Aorta (tissue), 5 donors: Measurements from ENCODE around the gene OR51Q1. TPM values are rescaled to one million over a fixed set of nuclear protein-coding genes. Genes with fewer than 3 reads are reported as not detected.

Source experiments
- ATAC-seq: fragments of 200-7000 bp; cut with Tn5 transposase; one replicate; pipeline ENCODE4 v1.9.1; 2022; ENCODE audit warnings: moderate library complexity; ENCODE audit not compliant: low FRiP score
- DNase-seq, 2 donors: peaks; one replicate each; pipeline ENCODE4 v3.0.0-alpha.2; 2020
- H3K27ac ChIP-seq, 2 donors: one replicate each; pipeline ENCODE4 v1.5.1; 2013; ENCODE audit warnings: low read length in 2 of 2, mild to moderate bottlenecking in 2 of 2, moderate library complexity in 2 of 2, control low read depth in 1 of 2, inconsistent platforms in 1 of 2, low read depth in 1 of 2
- H3K27me3 ChIP-seq, 2 donors: one replicate each; pipeline ENCODE4 v1.6.1; 2013; ENCODE audit warnings: control low read depth in 1 of 2, low read length in 1 of 2, mild to moderate bottlenecking in 1 of 2, moderate library complexity in 1 of 2; ENCODE audit not compliant: insufficient read depth in 2 of 2, control insufficient read depth in 1 of 2
- H3K36me3 ChIP-seq, 2 donors: one replicate each; pipeline ENCODE4 v1.6.1; 2013; ENCODE audit warnings: control low read depth in 1 of 2, low read length in 1 of 2, mild to moderate bottlenecking in 1 of 2; ENCODE audit not compliant: insufficient read depth in 2 of 2, control insufficient read depth in 1 of 2
- H3K4me1 ChIP-seq, 2 donors: one replicate each; pipeline ENCODE4 v1.6.1; 2013; ENCODE audit warnings: low read length in 2 of 2, control low read depth in 1 of 2, mild to moderate bottlenecking in 1 of 2, moderate library complexity in 1 of 2; ENCODE audit not compliant: insufficient read depth in 2 of 2, control insufficient read depth in 1 of 2
- H3K4me3 ChIP-seq, 2 donors: one replicate each; pipeline ENCODE4 v1.5.1; 2013; ENCODE audit warnings: low read length in 2 of 2, control low read depth in 1 of 2, mild to moderate bottlenecking in 1 of 2
- H3K9me3 ChIP-seq: one replicate; pipeline ENCODE4 v1.6.1; 2013; ENCODE audit warnings: mild to moderate bottlenecking, low read length; ENCODE audit not compliant: control insufficient read depth
- WGBS, 2 donors: extraction: QIAGEN DNeasy Blood & Tissue Kit; methylation state at CpG; one replicate each; pipeline ENCODE4 v1.1.7; 2013; 5-methylcytosine and 5-hydroxymethylcytosine counted together
- intact Hi-C, 2 donors: fragments of 100-400 bp; cut with DNase I; formaldehyde crosslinking; loops; one replicate each; pipeline versions ENCODE4 v1.14.2 to v1.15.0; 2022
- polyA plus RNA-seq, 2 donors: library from polyadenylated mRNA; stranded (reverse); fragments of 200-250 nt; gene quantifications; one replicate each; pipeline ENCODE4 v1.2.3, GENCODE V29; 2013
- total RNA-seq, 2 donors: library from RNA; stranded (reverse); fragmentation: NEBNext Ultra II Directional; extraction: Animal tissue kit (Norgen Biotek cat#: 25700); gene quantifications; one replicate each; pipeline ENCODE4 v1.2.1, GENCODE V29; 2021
- donor health status: healthy with polysubstance abuse.
- donor health status: Bipolar disorder and iron deficiency.
- donor health status: DM: no; HTN: no; CAD: no.
- donor health status: DM: no; HTN: no; CAD: no.
- donor health status: DM: yes; HTN: yes; CAD: no.

OR51Q1 gene
- total and polyA plus RNA-seq, 4 donors, result 1.4 TPM; not detected in 3

DNA sequence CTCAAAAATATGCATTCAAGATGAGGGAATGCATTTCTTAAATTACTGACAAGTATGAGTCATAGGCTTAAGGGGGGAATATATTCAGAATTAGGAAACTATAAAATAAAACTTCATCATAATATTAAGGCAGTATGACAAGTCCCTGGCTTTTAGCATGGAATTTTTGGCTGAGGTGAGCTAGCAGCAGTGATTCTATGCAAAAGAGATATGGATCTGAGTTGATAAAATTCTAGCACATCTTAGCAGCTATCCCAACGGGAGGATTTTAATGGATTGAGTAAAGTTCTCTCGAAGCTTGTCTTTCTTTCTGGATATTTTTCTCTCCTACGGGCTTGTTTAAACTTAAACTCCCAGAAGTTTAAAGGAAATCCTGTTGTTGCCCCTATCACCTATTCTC is 1.2 kb downstream of the OR51Q1 start:
- DNase-seq (no peak), ATAC-seq (no peak)
- WGBS, 2 donors, result 38 to 65% methylated on average over 3 of the region's 3 CpGs
- intact Hi-C loops, result no loop called here
- Histone ChIP-seq H3K4me1 (no peaks in the 10 kb centered on the region), H3K27ac (no peak overlapping the region), H3K36me3 (no peaks in the 10 kb centered on the region), H3K27me3 (no peaks in the 10 kb centered on the region), H3K4me3 (no peak overlapping the region), H3K9me3 (no peaks in the 10 kb centered on the region)

DNA sequence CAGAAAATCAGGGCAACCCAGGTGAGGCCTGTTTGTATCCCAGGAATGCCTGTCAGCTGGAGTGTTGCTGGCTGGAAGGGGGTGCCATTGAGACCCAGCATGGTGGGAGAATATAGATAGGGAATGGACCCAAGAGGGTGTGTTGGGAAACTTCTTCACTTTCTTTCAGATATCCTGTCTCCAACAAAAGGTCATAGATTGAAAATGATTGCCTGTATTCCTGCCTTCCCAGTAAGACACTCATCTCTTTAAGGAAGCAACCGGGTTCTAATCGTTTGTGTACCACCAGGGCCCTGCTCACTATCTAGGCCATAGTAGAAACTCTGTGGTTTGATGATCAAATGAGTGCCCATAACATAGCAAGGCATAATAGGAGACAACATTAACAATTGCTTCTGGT is 19.5 kb downstream of the OR51Q1 start, which contains the start of gene OR51I1:
TSS of gene OR51I1 (minus strand) at position 101 of the 400 bp plus-strand sequence. CDS start at position 101, 0 bp downstream.
- no peaks in the 10 kb centered on the region for H3K36me3 ChIP-seq
- H3K27ac ChIP-seq, result no peak within 1 kb of the TSS
- DNase-seq (no peak), ATAC-seq (no peak)
- peaks cover 0 to 2% of the 10 kb centered on the region in 2 donors for H3K27me3 ChIP-seq
- no peaks in the 10 kb centered on the region for H3K4me1 ChIP-seq
- whole genome bisulfite sequencing, 2 donors, result 33 to 36% methylated on average over 2 of the region's 2 CpGs
- H3K4me3 ChIP-seq, result no peak within 1 kb of the TSS
- no peaks in the 10 kb centered on the region for H3K9me3 ChIP-seq
- intact Hi-C loops, result no loop called here

DNA sequence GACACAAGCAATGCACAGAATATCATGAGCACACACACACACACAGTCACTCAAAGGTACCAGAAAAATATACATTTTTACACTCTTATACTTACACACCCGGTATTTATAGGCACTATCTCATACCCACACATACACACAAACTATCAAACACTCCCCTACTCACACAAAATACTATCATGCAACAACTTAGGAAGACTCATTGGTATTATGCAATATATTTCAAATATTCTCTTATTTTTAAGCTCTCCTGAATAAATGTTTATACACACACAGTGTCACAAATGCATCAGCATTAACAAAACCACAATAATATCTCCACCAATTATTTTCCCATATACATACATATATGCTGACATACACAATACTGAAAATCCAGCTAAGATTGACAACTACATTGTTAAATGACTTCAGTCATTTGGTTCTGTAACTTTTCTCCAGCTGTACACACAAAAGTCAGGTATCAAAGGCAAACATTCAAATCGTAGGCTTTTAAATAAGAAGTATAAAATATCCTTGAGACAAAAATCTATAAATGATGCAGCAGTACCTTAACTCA is 22.0 kb downstream of the OR51Q1 start:
- 30 to 57% methylated on average over 2 of the region's 2 CpGs for WGBS, 2 donors
- H3K4me3 ChIP-seq, result no peak overlapping the region
- H3K4me1 ChIP-seq, result no peaks in the 10 kb centered on the region
- no peak for ATAC-seq
- H3K27ac ChIP-seq, result no peak overlapping the region
- intact Hi-C loops, result no loop called here
- peaks cover 0 to 2% of the 10 kb centered on the region in 2 donors for H3K27me3 ChIP-seq
- no peaks in the 10 kb centered on the region for H3K9me3 ChIP-seq
- no peaks in the 10 kb centered on the region for H3K36me3 ChIP-seq
- no peak for DNase-seq

GRCh38 chr11:5449023-5449422 is 27.1 kb downstream of the OR51Q1 start, which contains the start of gene OR51I2:
Gene OR51I2 (plus strand): TSS chr11:5449323. CDS start chr11:5453489, 4,166 bp downstream.
- WGBS, 2 donors, result 88 to 92% methylated on average over 2 of the region's 2 CpGs
- Histone ChIP-seq H3K27ac (no peak within 1 kb of the TSS), H3K4me3 (no peak within 1 kb of the TSS), H3K9me3 (no peaks in the 10 kb centered on the region), H3K4me1 (no peaks in the 10 kb centered on the region), H3K27me3 (no peaks in the 10 kb centered on the region), H3K36me3 (no peaks in the 10 kb centered on the region)
- no peak for ATAC-seq
- DNase-seq, result no peak
- intact Hi-C loops, result no loop called here

DNA sequence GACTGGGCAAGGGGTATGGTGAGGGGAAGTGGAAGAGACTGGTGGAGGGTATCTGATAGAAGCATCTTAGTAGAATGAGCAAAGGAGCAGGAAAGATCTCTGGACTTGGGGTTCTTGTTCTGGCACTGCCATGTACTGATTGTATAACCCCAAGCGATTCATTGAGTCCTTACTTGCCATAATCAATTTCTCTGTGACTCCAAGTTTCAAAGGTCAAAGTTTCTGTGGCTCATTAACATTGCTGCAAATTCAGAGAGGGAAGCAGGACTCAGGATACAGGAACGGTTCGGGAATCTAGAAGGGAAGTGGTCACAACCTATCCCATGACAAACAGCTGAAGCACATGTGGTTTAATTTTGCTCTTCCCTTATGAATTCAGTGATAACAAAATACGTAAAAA is 27.5 kb downstream of the OR51Q1 start:
- no peak overlapping the region for H3K27ac ChIP-seq
- H3K9me3 ChIP-seq, result no peaks in the 10 kb centered on the region
- ATAC-seq (no peak), DNase-seq (no peak)
- no peaks in the 10 kb centered on the region for H3K4me1 ChIP-seq
- H3K27me3 ChIP-seq, result no peaks in the 10 kb centered on the region
- intact Hi-C loops, result no loop called here
- no peaks in the 10 kb centered on the region for H3K36me3 ChIP-seq
- 87% methylated on average over 4 of the region's 4 CpGs for WGBS, 2 donors
- H3K4me3 ChIP-seq, result no peak overlapping the region

DNA sequence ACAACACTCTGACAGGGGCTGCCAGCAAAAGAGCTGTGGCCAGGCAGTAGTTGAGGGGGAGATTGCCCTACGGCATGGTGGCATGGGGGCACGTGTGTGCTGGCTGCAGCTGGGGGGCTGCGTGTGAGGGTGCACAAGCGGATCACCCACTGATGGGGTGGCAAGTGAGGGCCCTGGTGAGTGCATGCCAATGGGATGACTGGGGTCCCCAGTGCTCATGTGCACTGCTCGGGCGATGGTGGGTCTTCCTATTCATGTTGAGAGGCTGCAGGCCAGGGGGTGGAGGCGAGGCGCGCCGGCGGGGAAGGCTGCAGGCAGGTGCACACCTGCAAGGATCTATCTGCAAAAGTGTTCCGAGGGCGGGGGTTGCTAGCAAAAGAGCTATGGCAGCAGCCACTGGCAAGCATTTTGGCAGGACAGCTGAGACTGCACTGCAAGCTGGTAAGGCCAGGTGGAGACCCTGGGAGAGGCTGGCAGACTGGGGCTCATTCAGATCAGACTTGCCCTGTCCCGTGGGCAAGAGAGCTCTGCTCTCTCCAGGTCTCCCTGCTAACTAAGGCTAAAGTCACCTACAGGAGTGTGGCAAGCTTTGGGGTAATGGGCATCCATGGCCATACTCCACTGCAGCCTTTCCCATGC is 39.2 kb downstream of the OR51Q1 start:
- no peaks in the 10 kb centered on the region for H3K4me1 ChIP-seq
- ATAC-seq (peak; percentile 50), DNase-seq (peak in 1 of 2 donors; percentile 63)
- no peaks in the 10 kb centered on the region for H3K36me3 ChIP-seq
- no peak overlapping the region for H3K27ac ChIP-seq
- no peak overlapping the region for H3K4me3 ChIP-seq
- peaks cover 4% of the 10 kb centered on the region for H3K9me3 ChIP-seq
- H3K27me3 ChIP-seq, result no peaks in the 10 kb centered on the region
- 90 to 95% methylated on average over 14 of the region's 14 CpGs for WGBS, 2 donors
- intact Hi-C loops, result no loop called here

- Histone ChIP-seq H3K4me1 (no peaks in the 10 kb centered on the region), H3K27ac (no peak overlapping the region), H3K36me3 (no peaks in the 10 kb centered on the region), H3K4me3 (no peak overlapping the region), H3K9me3 (no peaks in the 10 kb centered on the region), H3K27me3 (no peaks in the 10 kb centered on the region)
- ATAC-seq (no peak), DNase-seq (no peak)
- WGBS, 2 donors, result 10 to 16% methylated on average over 2 of the region's 2 CpGs
- intact Hi-C loops, result no loop called here
These were observed 45.6 kb downstream of the OR51Q1 start for GRCh38 chr11:5467527-5467926.
